GM19043 (cell line): ENCODE measurements around the gene NLRP1.

Experiments used
- ATAC-seq: cut with Tn5 transposase; IDR thresholded peaks from one replicate; pipeline ENCODE4 v1.9.1; 2021; ENCODE audit warnings: low read depth; ENCODE audit not compliant: unreplicated experiment

Gene NLRP1

DNA sequence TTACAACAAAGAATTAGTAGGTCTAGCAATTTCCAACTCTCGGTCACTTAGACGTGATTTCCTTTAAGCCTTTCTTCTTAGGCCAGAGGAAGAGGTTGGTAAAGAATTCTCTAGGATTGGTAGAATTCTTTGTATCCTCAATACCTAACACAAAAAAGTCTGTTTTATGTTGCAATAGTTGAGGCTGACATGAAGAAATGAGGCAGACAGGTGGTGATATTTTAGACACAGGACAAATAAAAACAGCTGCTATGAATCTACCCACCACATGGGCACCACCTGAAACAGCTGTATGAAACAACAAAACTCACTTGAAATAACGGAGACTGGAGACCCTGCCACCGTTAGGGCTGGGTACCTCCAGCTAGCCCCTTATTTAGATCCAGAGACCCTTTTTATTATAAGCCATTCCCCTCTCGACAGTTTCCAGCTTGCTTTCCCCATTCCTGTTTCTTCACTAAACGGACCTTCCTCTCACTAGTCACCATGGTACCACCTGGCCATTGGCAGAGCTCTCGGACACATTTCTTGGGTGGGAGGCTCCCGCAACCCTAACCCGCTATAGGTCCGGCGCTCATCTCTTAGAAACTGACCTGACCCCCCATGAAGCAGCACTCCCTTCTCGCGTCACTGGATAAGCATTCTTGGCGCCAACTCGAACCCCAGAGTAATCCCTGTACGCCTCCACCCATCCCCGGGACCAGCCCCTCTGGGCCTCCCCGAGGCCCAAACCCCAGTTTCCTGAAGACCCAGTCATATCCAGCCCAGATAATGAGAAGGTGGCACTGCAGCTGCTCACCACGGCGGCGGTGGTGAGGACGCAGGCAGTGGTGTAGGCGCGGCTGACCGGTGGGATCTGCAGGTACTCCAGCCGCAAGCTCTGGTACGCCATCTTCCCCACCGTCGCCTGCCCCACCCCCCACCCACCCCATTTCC lies 98.8 kb downstream of the NLRP1 start, which contains the start of gene DERL2:
Gene DERL2 (minus strand): TSS at position 909 of the 936 bp plus-strand sequence. CDS start 17 bp downstream, at position 892.
- ATAC-seq, result peak; percentile 13

DNA sequence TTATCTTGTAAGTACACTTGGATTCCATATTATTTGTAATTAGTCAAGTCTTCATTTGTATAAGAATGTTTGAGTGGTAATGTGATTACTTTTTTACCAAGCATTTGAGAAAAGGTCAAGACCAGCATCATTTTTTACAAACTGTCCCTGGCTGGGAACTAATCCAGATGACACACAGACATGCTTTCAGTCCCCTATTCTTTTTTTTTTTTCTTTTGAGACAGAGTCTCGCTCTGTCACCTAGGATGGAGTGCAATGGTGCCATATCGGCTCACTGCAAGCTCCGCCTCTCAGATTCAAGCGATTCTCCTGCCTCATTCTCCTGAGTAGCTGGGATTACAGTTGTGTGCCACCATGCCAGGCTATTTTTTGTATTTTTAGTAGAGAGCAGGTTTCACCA lies 102.9 kb downstream of the NLRP1 start:
- no peak for ATAC-seq

DNA sequence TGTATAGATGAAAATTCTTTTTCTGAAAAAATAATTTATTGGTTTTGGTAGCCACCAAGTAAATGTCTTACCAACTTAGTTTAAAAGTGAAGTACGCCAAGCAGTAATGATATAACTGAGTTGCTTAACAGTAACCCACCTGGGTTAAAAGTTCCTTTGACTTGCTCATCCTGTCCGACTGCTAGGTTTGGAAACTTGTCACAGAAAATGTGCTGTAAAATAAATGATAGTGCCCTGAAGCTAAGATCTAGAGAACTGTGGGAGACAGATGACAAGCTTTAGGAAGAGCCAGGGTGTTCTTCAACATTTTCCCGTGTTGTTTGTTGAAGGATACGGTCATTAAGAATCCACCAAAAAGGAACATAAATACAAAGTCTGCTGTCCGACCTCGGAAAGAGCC lies 103.3 kb downstream of the NLRP1 start:
- ATAC-seq, result no peak

DNA sequence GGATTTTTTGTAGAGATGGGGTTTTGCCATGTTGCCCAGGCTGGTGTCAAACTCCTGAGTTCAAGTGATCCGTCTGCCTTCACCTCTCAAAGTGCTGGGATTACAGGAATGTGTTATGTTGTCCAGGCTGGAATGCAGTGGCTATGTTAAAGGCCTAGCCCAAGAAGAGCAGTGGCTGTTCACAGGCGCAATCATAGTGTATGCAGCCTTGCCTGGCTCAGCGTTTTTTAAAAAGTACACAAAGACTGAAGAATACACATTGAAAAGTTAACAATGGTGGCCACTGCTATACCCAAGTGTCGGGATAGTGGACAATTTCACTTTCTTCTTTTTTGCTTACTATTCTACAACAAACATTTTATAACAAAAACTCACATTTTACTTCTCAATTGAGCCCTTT lies 105.3 kb downstream of the NLRP1 start:
- no peak for ATAC-seq

DNA sequence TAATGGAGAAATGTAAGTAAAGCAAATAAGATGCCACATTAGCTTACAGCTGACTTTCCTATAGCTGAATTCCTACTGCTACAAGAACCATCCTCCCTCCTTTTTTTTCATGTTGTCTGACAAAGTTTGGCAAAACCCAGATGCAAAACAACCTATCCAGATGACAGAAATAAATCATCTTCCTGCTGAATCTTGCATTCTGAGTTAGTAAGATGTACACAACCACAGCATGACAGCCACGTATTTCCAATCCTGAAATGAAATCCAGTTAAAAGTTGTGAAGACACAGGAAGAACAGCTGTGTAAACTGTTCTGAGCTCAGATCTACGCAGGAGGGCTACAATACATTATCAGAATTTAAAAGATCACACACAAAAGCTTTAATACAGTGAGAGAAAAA lies 110.4 kb downstream of the NLRP1 start:
- ATAC-seq, result no peak

DNA sequence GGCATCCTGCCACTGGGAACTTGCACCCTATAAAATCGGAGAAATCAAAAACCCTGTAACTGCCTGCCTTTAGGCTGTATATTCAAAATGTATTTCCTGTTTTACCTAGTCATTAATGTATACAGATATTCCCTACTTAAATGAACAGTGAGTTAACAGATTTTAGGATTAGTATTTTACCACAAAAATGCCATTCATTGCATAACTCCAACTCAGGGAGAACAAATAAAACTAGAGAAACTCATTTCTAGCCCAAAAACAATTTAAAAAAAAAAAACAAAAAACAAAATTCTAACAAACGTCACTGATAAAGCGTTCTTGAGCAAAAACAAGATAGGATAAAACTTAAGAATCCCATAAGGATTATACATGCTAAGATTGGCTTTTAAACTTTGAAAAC lies 111.8 kb downstream of the NLRP1 start:
- no peak for ATAC-seq

DNA sequence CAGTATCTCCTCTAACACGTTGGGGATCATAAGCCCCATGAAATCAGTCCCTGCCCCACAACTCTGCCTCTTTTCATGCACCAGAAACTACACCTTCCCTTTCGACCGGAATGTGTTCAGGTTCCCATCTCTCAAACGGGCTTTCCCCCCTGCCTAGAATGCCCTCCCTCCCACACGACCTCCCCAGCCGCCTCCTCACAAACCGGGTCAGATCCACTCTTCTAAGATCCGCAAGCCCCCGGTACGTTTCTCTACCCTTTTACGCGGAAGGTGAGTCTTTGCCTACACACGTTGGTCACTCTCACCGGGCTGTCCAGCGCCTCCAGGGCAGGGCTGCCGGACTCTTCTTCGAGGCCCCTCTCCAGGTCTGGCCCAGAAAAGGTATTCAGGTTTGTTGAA lies 116.2 kb downstream of the NLRP1 start:
- ATAC-seq, result no peak

DNA sequence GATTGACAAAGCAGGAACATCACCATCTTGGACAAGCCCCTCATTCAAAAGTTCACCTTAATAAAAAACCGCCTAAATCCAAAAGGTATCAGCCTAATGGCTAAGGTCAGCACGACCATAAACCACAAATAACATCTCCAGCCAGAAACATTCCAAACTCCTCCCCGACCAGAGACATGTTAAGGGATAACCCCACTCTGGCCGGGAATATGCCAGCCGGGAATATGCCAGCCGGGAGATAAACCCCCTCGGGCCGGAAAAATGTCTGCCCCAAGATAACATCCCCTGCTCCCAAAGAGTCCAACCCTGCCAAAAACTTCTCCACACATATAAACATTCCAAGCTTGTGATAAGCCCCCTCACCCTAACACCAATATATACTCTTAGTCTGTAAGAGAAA lies 116.9 kb downstream of the NLRP1 start:
- no peak for ATAC-seq

DNA sequence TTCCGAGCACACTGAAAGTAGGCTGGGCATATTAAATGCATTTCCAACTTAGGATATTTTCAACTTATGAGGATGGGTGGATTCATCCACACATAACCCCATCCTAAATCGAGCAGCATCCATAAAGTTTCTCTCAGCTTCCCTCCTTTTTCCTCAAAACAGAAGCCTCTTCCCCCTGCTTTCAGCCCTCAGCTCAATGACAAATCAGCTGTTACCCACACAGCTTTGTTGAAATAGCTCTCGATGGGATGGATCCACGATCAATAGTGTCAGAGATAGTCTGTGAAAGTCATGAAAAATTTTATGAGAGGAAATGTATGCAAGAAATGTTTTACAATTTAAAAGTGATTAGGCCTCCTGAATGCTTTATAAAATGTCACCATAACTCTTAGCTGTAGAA lies 118.0 kb downstream of the NLRP1 start:
- ATAC-seq, result no peak

DNA sequence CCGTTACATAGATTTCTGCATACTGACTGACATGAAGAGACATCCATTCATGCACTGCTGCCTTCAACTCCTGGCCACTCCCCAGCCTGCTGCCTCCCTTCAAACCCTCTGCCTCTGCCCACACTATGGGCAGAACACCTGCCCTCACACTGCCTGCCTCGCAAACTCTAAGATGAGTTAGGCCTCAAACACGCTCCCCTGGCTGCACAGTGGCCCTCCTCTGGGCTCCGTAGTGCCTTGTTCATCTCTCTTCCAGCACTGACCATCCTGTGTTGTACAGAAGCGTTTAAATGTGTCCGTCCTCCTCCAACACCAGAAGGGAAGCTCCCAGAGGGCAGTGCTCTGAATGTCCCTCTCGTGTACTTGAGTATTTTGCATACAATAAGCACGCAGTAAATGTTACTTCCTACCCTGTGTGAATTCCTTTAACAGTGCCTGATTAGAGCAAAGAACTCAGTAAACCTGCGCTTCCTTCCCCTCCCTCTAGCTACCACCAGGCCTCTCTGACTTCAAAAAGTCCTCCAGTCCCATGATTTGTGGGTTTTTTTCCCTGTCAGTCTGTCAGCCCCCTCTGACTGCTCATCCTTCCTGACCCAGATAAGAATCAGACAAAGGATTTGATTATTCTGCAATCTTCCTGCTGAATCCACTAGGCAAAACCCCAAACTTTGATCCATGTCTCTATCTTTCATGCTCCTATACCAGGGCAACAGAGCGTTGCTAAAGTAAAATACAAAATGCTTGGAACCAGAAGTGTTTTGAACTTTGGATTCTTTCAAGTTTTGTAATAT lies 119.4 kb downstream of the NLRP1 start:
- no peak for ATAC-seq
